K562 (cell line): Measurements from ENCODE around the gene USP22. TPM values are rescaled to one million over a fixed set of nuclear protein-coding genes. Genes with fewer than 3 reads are reported as not detected.

Experiments
- ATAC-seq: fragments of 200-7000 bp; cut with Tn5 transposase; 3 replicates; pipeline ENCODE4 v1.9.1; 2020; ENCODE audit warnings: moderate library complexity
- BruUV-seq: library from RNA; stranded (reverse); fragments of 400-500 nt; replicated peaks from 2 replicates; lab custom pipeline; 2021; lab: Mats Ljungman, UMichigan
- CTCF ChIA-PET: fragments of 300-600 bp; formaldehyde crosslinking; extraction: SDS; loops from one replicate; lab custom pipeline; 2021; ENCODE audit warnings: low intra/inter-chr PET ratio; lab: Yijun Ruan, JAX
- POLR2A ChIA-PET: fragments of 300-600, 350-650 bp; sonication (Branson Sonifier 250); formaldehyde crosslinking; extraction: SDS; loops from one replicate; lab custom pipeline; 2021; ENCODE audit warnings: antibody characterized with exemption, inconsistent platforms; lab: Yijun Ruan, JAX
- DNase-seq, 4 experiments: peaks; one replicate each; pipeline versions ENCODE4 v3.0.0 to v3.0.0-alpha.2; 2011 to 2018; ENCODE audit warnings: low spot score in 3 of 4, mixed read lengths in 3 of 4; ENCODE audit errors: extremely low read depth in 1 of 4
- FAIRE-seq: peaks from 2 replicates; lab custom pipeline; 2011; peaks lifted over from hg19 to GRCh38; lab: Jason Lieb, UNC
- H2AFZ ChIP-seq: 2 replicates; pipeline ENCODE4 v1.6.0; 2011; ENCODE audit warnings: low read depth, low read length, control low read depth, inconsistent platforms
- H3K27ac ChIP-seq: fragments of 200-600 bp; 3 replicates; pipeline ENCODE4 v1.8.0; 2011; ENCODE audit warnings: low read depth, mild to moderate bottlenecking, control low read depth, inconsistent platforms, low read length, moderate library complexity, mixed read lengths; ENCODE audit errors: extremely low read depth
- H3K27me3 ChIP-seq, 2 experiments: fragments of 300-600 bp in 1 of 2; 2 replicates in 1 of 2; 3 replicates in 1 of 2; pipeline versions ENCODE4 v1.6.0 to v1.8.0; 2011; ENCODE audit warnings: inconsistent platforms in 2 of 2, low read length in 2 of 2, mild to moderate bottlenecking in 1 of 2, mixed read lengths in 1 of 2, moderate library complexity in 1 of 2; ENCODE audit not compliant: control insufficient read depth in 2 of 2, insufficient read depth in 2 of 2
- H3K36me3 ChIP-seq: fragments of 300-600 bp; 3 replicates; pipeline ENCODE4 v1.8.0; 2011; ENCODE audit warnings: mild to moderate bottlenecking, low read length, inconsistent platforms; ENCODE audit not compliant: control insufficient read depth, insufficient read depth
- H3K4me1 ChIP-seq, 2 experiments: fragments of 200-600 bp in 1 of 2; replicated peaks in 1 of 2; 2 replicates in 1 of 2; 3 replicates in 1 of 2; pipeline versions ENCODE4 v1.5.1 to v1.8.0; 2011; ENCODE audit warnings: inconsistent platforms in 2 of 2, low read length in 2 of 2, mild to moderate bottlenecking in 1 of 2, mixed read lengths in 1 of 2, moderate library complexity in 1 of 2; ENCODE audit not compliant: control insufficient read depth in 2 of 2, insufficient read depth in 2 of 2
- H3K4me2 ChIP-seq: 2 replicates; pipeline ENCODE4 v1.6.1; 2011; ENCODE audit warnings: low read length, control low read depth, inconsistent platforms, mixed read lengths; ENCODE audit not compliant: insufficient read depth
- H3K4me3 ChIP-seq: fragments of 200-600 bp; sonication (generic), shearing (Covaris generic); 2 replicates; pipeline ENCODE4 v1.5.1; 2016; ENCODE audit warnings: control low read depth, inconsistent platforms
- H3K79me2 ChIP-seq: fragments of 200-600 bp; 3 replicates; pipeline ENCODE4 v1.8.0; 2011; ENCODE audit warnings: low read length, inconsistent platforms; ENCODE audit not compliant: control insufficient read depth, insufficient read depth
- H3K9ac ChIP-seq, 2 experiments: 2 replicates each; pipeline versions ENCODE4 v1.6.0 to v1.6.1; 2011; ENCODE audit warnings: low read depth in 2 of 2, low read length in 2 of 2, control low read depth in 1 of 2, inconsistent platforms in 1 of 2, mild to moderate bottlenecking in 1 of 2, mixed read lengths in 1 of 2; ENCODE audit not compliant: insufficient read depth in 1 of 2
- H3K9me1 ChIP-seq: one replicate; pipeline ENCODE4 v1.6.0; 2011; ENCODE audit warnings: inconsistent platforms, mild to moderate bottlenecking, low read length, moderate library complexity; ENCODE audit not compliant: control insufficient read depth, insufficient read depth
- H3K9me3 ChIP-seq: replicated peaks from 2 replicates; pipeline ENCODE4 v1.5.1; 2011; ENCODE audit warnings: low read depth, low read length, inconsistent platforms; ENCODE audit not compliant: control insufficient read depth, insufficient read depth
- H4K20me1 ChIP-seq: replicated peaks from 2 replicates; pipeline ENCODE4 v1.6.1; 2011; ENCODE audit warnings: low read length, inconsistent platforms, mixed read lengths; ENCODE audit not compliant: control insufficient read depth, insufficient read depth
- ARNT ChIP-seq, 2 experiments: fragments of 450-650 bp; IDR thresholded peaks; 2 replicates each; pipeline ENCODE4 v1.6.1; 2016; ENCODE audit warnings: mild to moderate bottlenecking in 1 of 2
- ASH1L ChIP-seq: fragments of 450-650 bp; IDR thresholded peaks from 2 replicates; pipeline ENCODE4 v1.6.1; 2018; ENCODE audit warnings: borderline replicate concordance, mild to moderate bottlenecking, low read depth; ENCODE audit not compliant: partially characterized antibody
- FOXM1 ChIP-seq, 2 experiments: fragments of 450-650 bp in 1 of 2; sonication (generic) in 1 of 2; formaldehyde crosslinking in 1 of 2; IDR thresholded peaks; 2 replicates each; pipeline versions ENCODE4 v1.6.1 to v1.9.0; 2017 to 2022; ENCODE audit warnings: low read depth in 2 of 2, mild to moderate bottlenecking in 2 of 2, missing genetic modification reagents in 1 of 2, moderate library complexity in 1 of 2
- FOXO4 ChIP-seq: fragments of 450-650 bp; formaldehyde crosslinking; IDR thresholded peaks from 2 replicates; pipeline ENCODE4 v1.4.0; 2020; ENCODE audit warnings: mild to moderate bottlenecking, moderate library complexity
- KAT2B ChIP-seq: IDR thresholded peaks from one replicate; pipeline ENCODE4 v1.6.1; 2012; ENCODE audit warnings: low read depth, mild to moderate bottlenecking, control low read depth, inconsistent platforms, low read length, moderate library complexity
- KAT7 ChIP-seq: sonication (generic); formaldehyde crosslinking; IDR thresholded peaks from 2 replicates; pipeline ENCODE4 v1.8.0; 2022; ENCODE audit warnings: missing genetic modification reagents, mild to moderate bottlenecking, borderline replicate concordance
- L3MBTL2 ChIP-seq: fragments of 450-650 bp; IDR thresholded peaks from 2 replicates; pipeline ENCODE4 v1.6.1; 2016; ENCODE audit warnings: mild to moderate bottlenecking, moderate library complexity
- MEF2D ChIP-seq: conservative IDR thresholded peaks from 2 replicates; pipeline ENCODE4 v1.6.1; 2016; ENCODE audit warnings: low read depth, missing genetic modification characterization, missing compliant biosample characterization
- MEIS2 ChIP-seq: fragments of 450-650 bp; IDR thresholded peaks from 2 replicates; pipeline ENCODE4 v1.6.1; 2014; ENCODE audit warnings: mild to moderate bottlenecking; ENCODE audit not compliant: partially characterized antibody
- NFATC3 ChIP-seq: fragments of 450-650 bp; IDR thresholded peaks from 2 replicates; pipeline ENCODE4 v1.6.1; 2017; ENCODE audit warnings: mild to moderate bottlenecking
- RBM34 ChIP-seq: fragments of 200-400 bp; formaldehyde crosslinking; IDR thresholded peaks from 2 replicates; pipeline ENCODE4 v1.6.1; 2018; ENCODE audit warnings: low read length, borderline replicate concordance; ENCODE audit not compliant: insufficient read depth
- SNIP1 ChIP-seq: fragments of 450-650 bp; IDR thresholded peaks from 2 replicates; pipeline ENCODE4 v1.7.1; 2017; ENCODE audit warnings: low read depth, mild to moderate bottlenecking
- ZKSCAN3 ChIP-seq: fragments of 250-450 bp; sonication (Bioruptor Pico); IDR thresholded peaks from 2 replicates; pipeline ENCODE4 v1.4.0; 2020
- ZNF277 ChIP-seq: fragments of 250-450 bp; sonication (Bioruptor Pico); IDR thresholded peaks from 2 replicates; pipeline ENCODE4 v1.8.0; 2022; ENCODE audit warnings: inconsistent platforms, mild to moderate bottlenecking, moderate library complexity, borderline replicate concordance
- WGBS: fragments of 100-300 bp; shearing (Covaris generic); methylation state at CpG from one replicate; pipeline ENCODE4 v1.1.6; 2016; ENCODE audit warnings: low coverage, mixed read lengths; ENCODE audit not compliant: insufficient coverage; ENCODE audit errors: missing lambda C conversion rate; 5-methylcytosine and 5-hydroxymethylcytosine counted together
- in situ Hi-C: fragments of 300-500 bp; cut with MboI; formaldehyde crosslinking; loops from 4 replicates; pipeline ENCODE4 v1.15.0; 2018; ENCODE audit warnings: inconsistent platforms, mixed read lengths
- intact Hi-C: fragments of 100-400 bp; cut with micrococcal nuclease; formaldehyde crosslinking; loops from 2 replicates; pipeline ENCODE4 v1.14.2; 2022
- polyA plus RNA-seq, 8 experiments: library from polyadenylated mRNA; depleted of rRNA in 4 of 8; stranded (reverse) in 5 of 8; unstranded in 3 of 8; fragments of >200 nt; fragmentation: Nextera tagmentation in 2 of 8; fragmentation: Illumina TruSeq in 1 of 8; extraction: Ambion mirVana in 2 of 8; extraction: Trizol in 1 of 8; gene quantifications; 2 replicates each; pipeline versions ENCODE4 v1.2.1 to v1.2.3, GENCODE V29; 2011 to 2014; ENCODE audit warnings: inconsistent platforms in 1 of 8, missing spikeins in 1 of 8
- total RNA-seq, 7 experiments: library from RNA; depleted of rRNA in 6 of 7; stranded (reverse); fragments of >200 nt in 6 of 7; fragmentation: Illumina TruSeq in 2 of 7; extraction: Trizol in 2 of 7; gene quantifications; 2 replicates each; pipeline versions ENCODE4 v1.2.1 to v1.2.3, GENCODE V29; 2011 to 2021; ENCODE audit warnings: low replicate concordance in 1 of 7
- TF ChIP-seq, protein P1 (sequence below), 2 experiments: fragments of 450-650 bp in 1 of 2; sonication (generic) in 1 of 2; formaldehyde crosslinking; conservative IDR thresholded peaks; 2 replicates each; pipeline versions ENCODE4 v1.4.0 to v1.8.1; 2020 to 2022; ENCODE audit warnings: mild to moderate bottlenecking in 1 of 2, missing genetic modification reagents in 1 of 2

The USP22 gene
- total and polyA plus RNA-seq, 9 of the 15 experiments (the other 6 are each of a cell fraction or from before 2014, with no cell fraction given), result 6.5 to 113 (median 58.9) TPM

GRCh38 chr17:21034340-21035235 lies 8.2 kb downstream of the USP22 start:
- Histone ChIP-seq H3K4me2 (peak overlapping the region; percentile 53), H2AFZ (no peak overlapping the region), H3K9me3 (no peaks in the 10 kb centered on the region), H3K36me3 (peaks cover 76% of the 10 kb centered on the region; the same call in 2 of the 3 replicates), H3K4me1 (peaks cover 9 to 34% of the 10 kb centered on the region in 2 experiments; a peak in 4 of 5 replicates), H3K79me2 (peaks cover 98% of the 10 kb centered on the region), H3K27ac (peak overlapping the region; percentile 64), H3K27me3 (no peaks in the 10 kb centered on the region), H3K9ac (peak overlapping the region; percentile 16 to 69; a peak in 3 of 4 replicates), H3K9me1 (peaks cover 3% of the 10 kb centered on the region), H4K20me1 (peaks cover 71% of the 10 kb centered on the region), H3K4me3 (no peak overlapping the region)
- TSS peak; percentile 1 for BruUV-seq
- intact Hi-C loops, result no loop called here
- DNase-seq (peak in 1 of 4 experiments; percentile 25), ATAC-seq (peak; percentile 66), FAIRE-seq (no peak)
- 32% methylated on average over 13 of the region's 13 CpGs for WGBS
- CTCF ChIA-PET, result no interaction called here
- POLR2A ChIA-PET, result interaction anchor here (0.6 to 2.9 kb wide), 7 partner anchors 9 to 439 kb away, joined by 3 to 17 read pairs (median 4); partner anchors contain the start of genes DHRS7B and USP22
- in situ Hi-C loops, result no loop called here
- no peak for TF ChIP-seq KAT2B
- TF ChIP-seq L3MBTL2, result no peak; the same call in 1 of the 2 replicates
- no peak for TF ChIP-seq FOXO4 (CRISPR knock-in tag)
- TF ChIP-seq ZNF277 (CRISPR knock-in tag), result no peak
- TF ChIP-seq KAT7 (CRISPR knock-in tag), result no peak
- no peak for TF ChIP-seq NFATC3
- TF ChIP-seq ZKSCAN3 (CRISPR knock-in tag), result no peak
- TF ChIP-seq MEIS2, result no peak
- no peak for TF ChIP-seq RBM34
- no peak for TF ChIP-seq FOXM1 (IDR thresholded peaks at IDR 0.05; ENCODE audit: low read depth)
- no peak for TF ChIP-seq FOXM1 (CRISPR knock-in tag; IDR thresholded peaks at IDR 0.05; ENCODE audit: low read depth)
- TF ChIP-seq ARNT (IDR thresholded peaks at IDR 0.05), result no peak
- TF ChIP-seq, protein P1, sequence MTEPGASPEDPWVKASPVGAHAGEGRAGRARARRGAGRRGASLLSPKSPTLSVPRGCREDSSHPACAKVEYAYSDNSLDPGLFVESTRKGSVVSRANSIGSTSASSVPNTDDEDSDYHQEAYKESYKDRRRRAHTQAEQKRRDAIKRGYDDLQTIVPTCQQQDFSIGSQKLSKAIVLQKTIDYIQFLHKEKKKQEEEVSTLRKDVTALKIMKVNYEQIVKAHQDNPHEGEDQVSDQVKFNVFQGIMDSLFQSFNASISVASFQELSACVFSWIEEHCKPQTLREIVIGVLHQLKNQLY (CRISPR knock-in tag; conservative IDR thresholded peaks at IDR 0.05), result no peak
- no peak for TF ChIP-seq ASH1L
- no peak for TF ChIP-seq SNIP1
- peak; percentile 96 for TF ChIP-seq MEF2D (tag)
